HUDEP-2 (cell line): ENCODE measurements around the gene NOS1AP.
"Not testable (repeated sequence)": the region's sequence is repeated elsewhere in the genome, so short reads cannot be mapped to it uniquely, and the experiment has no call there.

ENCODE experiments used
- DNase-seq, 76 experiments: peaks; one replicate each; lab custom pipeline; 2025; ENCODE audit not compliant: unreplicated experiment in 76 of 76; lab: John Stamatoyannopoulos, UW

NOS1AP gene

GRCh38 chr1:162056043-162056442 is 13.4 kb upstream of the NOS1AP start:
- DNase-seq: peak in 46 of 76 experiments; percentile 4 to 65 (median 30)

DNA sequence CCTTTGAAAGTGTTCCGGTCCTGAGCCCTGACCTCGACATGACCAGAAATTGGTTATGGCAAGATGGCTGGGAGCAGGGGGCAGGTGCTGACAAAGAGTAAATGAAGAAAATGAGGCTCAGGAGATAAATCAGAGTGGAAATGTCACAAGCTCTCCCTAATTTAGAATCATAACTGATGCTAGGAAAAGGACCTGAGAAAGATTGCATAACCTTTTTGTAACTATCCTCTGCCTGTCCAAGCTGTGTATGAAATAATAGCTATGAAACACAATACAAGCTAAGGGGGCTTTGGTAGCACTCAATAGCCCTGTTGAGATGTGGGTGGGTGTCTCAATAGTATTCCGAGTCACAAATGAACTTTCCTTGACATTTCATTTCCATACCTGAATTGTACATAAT is 12.9 kb upstream of the NOS1AP start:
- no peak for DNase-seq

DNA sequence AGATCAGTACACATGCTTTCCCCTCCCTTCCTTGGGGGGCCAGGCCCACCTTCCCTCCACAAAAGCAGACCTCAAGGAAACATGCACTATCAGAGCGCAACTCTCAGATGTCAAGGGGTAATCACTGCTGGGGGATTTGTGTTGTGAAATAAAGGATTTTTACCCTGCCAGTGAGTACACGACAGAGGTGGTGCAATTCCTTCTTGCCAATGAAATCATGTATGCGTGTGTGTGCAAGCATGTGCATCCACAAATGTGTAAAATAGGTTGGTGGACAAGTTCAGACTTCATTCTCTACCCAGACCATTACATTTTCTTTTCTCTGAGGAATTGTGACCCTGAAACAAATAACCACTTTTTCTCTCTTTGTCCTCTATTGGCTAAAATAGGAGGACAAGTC is 9.8 kb upstream of the NOS1AP start:
- no peak for DNase-seq

DNA sequence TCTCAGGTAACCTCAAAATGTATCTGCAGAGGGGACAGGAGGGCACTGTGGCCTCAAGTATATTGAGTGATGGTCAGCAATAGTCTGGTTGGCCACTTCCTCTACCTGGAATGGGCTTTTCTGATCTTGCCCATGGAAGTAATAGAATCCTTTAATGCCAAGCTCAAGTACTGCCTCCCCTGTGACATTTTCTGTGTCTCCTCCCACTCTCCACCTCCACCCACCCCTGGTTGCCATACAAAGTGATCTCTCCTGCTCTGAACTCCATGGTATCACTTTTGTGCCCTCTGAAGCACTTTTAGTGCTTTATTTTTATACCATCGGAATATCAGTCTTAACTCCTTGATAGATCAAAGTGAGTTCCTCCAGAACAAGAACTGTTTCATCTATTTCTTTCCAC is 9.2 kb upstream of the NOS1AP start:
- DNase-seq: no peak

- no peak for DNase-seq
Observed at GRCh38 chr1:162062542-162063015, 6.9 kb upstream of the NOS1AP start.

GRCh38 chr1:162065016-162065415 is 4.5 kb upstream of the NOS1AP start:
- DNase-seq: no peak

GRCh38 chr1:162066836-162067235 is 2.7 kb upstream of the NOS1AP start:
- DNase-seq: not testable (repeated sequence)

GRCh38 chr1:162067466-162067865 is 2.0 kb upstream of the NOS1AP start:
- no peak for DNase-seq

GRCh38 chr1:162068301-162068700 is 1.2 kb upstream of the NOS1AP start:
- DNase-seq: no peak

DNA sequence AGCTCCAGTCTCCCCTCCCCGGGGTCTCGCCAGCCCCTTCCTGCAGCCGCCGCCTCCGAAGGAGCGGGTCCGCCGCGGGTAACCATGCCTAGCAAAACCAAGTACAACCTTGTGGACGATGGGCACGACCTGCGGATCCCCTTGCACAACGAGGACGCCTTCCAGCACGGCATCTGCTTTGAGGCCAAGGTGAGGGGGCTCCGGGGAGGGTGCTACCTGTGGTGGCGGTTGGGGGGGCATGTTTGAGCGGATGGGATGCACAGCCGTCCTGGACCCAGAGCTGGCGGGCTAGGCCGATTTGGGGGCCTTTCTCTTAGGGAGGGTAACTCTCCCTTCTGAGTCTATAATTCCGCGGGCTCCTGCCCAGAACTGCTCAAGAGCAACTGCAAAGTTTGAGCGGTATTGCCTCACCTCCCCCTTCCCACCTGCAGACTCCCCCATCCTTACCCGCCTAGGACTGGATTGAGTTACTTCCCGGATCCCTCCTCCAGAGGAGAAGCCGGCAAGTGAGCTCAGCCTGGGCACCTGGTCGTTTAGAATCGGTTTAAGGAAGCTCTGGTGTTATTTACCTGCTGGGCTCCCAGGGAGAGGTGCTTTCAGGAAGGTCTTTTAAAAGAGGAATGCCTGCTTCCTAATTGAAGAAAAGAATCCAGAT is 730 bp downstream of the NOS1AP start:
- peak in 1 of 76 experiments; percentile 24 for DNase-seq

- DNase-seq: no peak
Observed at GRCh38 chr1:162070825-162071224, 1.3 kb downstream of the NOS1AP start.

- no peak for DNase-seq
Observed at GRCh38 chr1:162072740-162073139, 3.2 kb downstream of the NOS1AP start.

GRCh38 chr1:162074276-162075005 is 5.0 kb downstream of the NOS1AP start:
- DNase-seq: no peak

- DNase-seq: no peak
Observed at GRCh38 chr1:162075862-162076261, 6.4 kb downstream of the NOS1AP start.

DNA sequence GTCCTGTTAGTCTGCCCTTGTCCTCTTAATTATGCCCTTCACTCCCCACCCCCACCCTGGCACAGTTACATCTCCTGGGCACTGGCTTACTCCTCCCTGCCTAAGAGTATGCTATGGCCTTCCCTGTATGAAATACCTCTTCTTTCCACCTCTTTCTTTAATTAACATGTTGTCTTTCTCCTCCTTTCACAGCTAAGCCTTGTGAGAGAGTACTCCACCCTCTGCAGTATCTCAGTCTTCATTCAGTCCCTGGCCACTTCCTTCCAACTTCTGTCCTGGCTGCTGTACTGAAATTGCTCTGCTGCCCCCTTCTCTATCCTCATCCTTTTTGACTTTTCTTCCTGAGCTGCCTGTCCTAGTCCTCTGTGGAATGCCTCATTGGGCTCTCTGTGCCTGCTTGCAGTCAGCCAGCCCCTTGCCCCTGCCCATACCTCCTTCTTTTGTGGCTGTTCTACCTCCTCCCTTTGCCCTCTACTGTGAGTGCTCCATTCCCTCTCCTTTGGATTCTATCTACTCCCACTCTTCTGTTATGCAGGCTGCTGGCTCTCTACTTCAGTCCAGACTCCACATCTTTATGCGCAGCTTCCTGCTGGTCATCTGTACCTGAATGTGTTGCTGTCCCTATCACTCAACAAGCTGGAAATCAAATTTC is 8.3 kb downstream of the NOS1AP start:
- no peak for DNase-seq

DNA sequence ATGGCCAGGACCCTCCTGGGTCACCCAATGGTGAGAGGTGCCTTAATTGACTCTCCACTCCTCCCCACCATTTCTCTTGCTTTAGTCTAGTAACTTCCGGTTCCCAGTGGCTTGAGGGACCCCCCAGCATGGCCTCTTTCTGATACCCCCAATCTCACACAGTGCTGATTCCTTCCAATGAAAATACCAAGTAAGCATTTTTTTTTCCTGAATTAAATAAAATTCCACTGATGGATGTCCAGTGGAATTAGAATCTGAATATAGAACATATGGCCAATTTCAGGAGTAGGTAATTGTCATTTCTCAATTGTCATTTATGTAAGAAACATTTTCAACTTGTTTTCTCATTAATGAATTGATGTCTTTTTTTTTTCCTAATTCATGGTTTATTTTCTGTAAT is 9.5 kb downstream of the NOS1AP start:
- DNase-seq: no peak

DNA sequence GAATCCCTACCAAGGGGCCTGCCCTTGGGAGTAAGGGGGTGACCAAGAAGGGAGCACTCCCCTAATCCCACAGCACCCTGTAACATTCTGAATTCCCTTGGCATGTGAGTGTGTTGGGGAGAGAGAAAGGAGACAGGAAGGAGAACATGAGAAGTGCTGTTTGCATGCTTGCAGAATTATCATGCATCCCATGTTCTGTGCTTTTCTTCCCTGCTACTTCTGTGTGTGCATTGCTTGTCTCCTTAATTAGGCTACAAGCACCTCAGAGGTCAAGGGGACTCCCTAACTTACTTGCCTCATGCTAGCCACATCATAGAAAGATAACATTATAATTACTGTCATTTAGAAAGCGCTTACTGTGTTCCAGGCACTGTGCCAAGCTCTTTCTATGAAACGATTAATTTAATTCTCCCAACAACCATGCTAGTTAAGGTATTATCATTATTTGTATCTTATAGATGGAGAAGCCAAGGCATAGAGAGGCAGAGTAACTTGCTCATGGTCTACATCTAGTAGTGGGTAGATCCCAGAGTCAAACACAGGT is 11.1 kb downstream of the NOS1AP start:
- no peak for DNase-seq

- no peak for DNase-seq
Observed at GRCh38 chr1:162081316-162081715, 11.8 kb downstream of the NOS1AP start.

- not testable (repeated sequence) for DNase-seq
Observed at GRCh38 chr1:162082080-162082479, 12.6 kb downstream of the NOS1AP start.

GRCh38 chr1:162083273-162083672 is 13.8 kb downstream of the NOS1AP start:
- DNase-seq: no peak

DNA sequence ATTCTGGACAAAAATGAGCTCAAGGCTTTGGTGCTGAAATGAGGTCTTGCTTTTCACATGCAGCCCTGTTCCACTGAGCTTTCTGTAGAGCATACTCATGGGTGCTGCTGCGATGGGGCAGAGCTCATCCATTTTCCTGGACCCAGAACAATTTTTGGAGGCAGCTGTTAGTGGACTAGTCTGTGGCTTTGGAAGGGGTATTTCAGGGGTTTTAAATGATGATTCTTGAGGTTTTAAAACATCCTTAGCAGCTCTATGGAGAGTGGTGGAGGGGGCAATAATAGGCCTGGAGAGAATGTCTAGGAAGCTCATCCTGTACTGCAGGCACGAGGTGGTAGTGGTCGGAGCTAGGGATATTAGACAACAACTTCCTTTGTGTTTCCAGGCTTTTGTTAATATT is 16.5 kb downstream of the NOS1AP start:
- DNase-seq: no peak
